Limb (tissue), 2 donors: ENCODE data around the gene LRP1B.

Source experiments
- DNase-seq, 2 donors: peaks; one replicate each; pipeline ENCODE4 v3.0.0-alpha.2; 2016; ENCODE audit errors: extremely low spot score in 2 of 2

The LRP1B gene

GRCh38 chr2:140943867-140944266 lies 1186.9 kb downstream of the LRP1B start:
- DNase-seq: no peak

- DNase-seq: no peak
Observed at GRCh38 chr2:140942284-140942683, 1188.5 kb downstream of the LRP1B start.

- DNase-seq: peak in 1 of 2 donors; percentile 11
Observed at GRCh38 chr2:140929849-140930248, 1201.0 kb downstream of the LRP1B start.

GRCh38 chr2:140918426-140918825 lies 1212.4 kb downstream of the LRP1B start:
- DNase-seq: no peak

- no peak for DNase-seq
Observed at GRCh38 chr2:140916410-140916809, 1214.4 kb downstream of the LRP1B start.

GRCh38 chr2:140910683-140911082 lies 1220.1 kb downstream of the LRP1B start:
- no peak for DNase-seq

GRCh38 chr2:140905083-140905781 lies 1225.6 kb downstream of the LRP1B start:
- DNase-seq: no peak

- no peak for DNase-seq
Observed at GRCh38 chr2:140895378-140895777, 1235.4 kb downstream of the LRP1B start.

- DNase-seq: no peak
Observed at GRCh38 chr2:140893685-140894084, 1237.1 kb downstream of the LRP1B start.

- DNase-seq: no peak
Observed at GRCh38 chr2:140892911-140893637, 1237.7 kb downstream of the LRP1B start.

GRCh38 chr2:140892436-140892835 lies 1238.4 kb downstream of the LRP1B start:
- no peak for DNase-seq

GRCh38 chr2:140891614-140892212 lies 1239.1 kb downstream of the LRP1B start:
- DNase-seq: no peak

- no peak for DNase-seq
Observed at GRCh38 chr2:140882671-140883620, 1247.9 kb downstream of the LRP1B start.

GRCh38 chr2:140880573-140880972 lies 1250.2 kb downstream of the LRP1B start:
- no peak for DNase-seq

- no peak for DNase-seq
Observed at GRCh38 chr2:140876015-140876414, 1254.8 kb downstream of the LRP1B start.

GRCh38 chr2:140873915-140874531 lies 1256.8 kb downstream of the LRP1B start:
- no peak for DNase-seq

GRCh38 chr2:140869925-140870324 lies 1260.9 kb downstream of the LRP1B start:
- no peak for DNase-seq

- DNase-seq: no peak
Observed at GRCh38 chr2:140869107-140869506, 1261.7 kb downstream of the LRP1B start.

- DNase-seq: no peak
Observed at GRCh38 chr2:140865837-140866236, 1265.0 kb downstream of the LRP1B start.

- peak in 1 of 2 donors; percentile 44 for DNase-seq
Observed at GRCh38 chr2:140863713-140864112, 1267.1 kb downstream of the LRP1B start.

GRCh38 chr2:140862181-140862580 lies 1268.6 kb downstream of the LRP1B start:
- DNase-seq: no peak
